Measurements from ENCODE around the gene METTL21C.

Gene METTL21C

GRCh38 chr13:102696465-102696864, 1.6 kb upstream of the METTL21C start:
- H3K4me1 ChIP-seq (ENCODE audit: control insufficient read depth, insufficient read depth, low read length): peaks cover 10% of the 10 kb centered on the region
- H3K9me3 ChIP-seq (ENCODE audit: control insufficient read depth, insufficient read depth, low read length): no peaks in the 10 kb centered on the region
- no peak overlapping the region for H3K4me3 ChIP-seq (ENCODE audit: low read depth, low read length)
- no peaks in the 10 kb centered on the region for H3K36me3 ChIP-seq (ENCODE audit: control insufficient read depth, insufficient read depth, low read length)
- no peak overlapping the region for H3K9ac ChIP-seq (ENCODE audit: low read depth, low read length)
- H3K27me3 ChIP-seq (ENCODE audit: control insufficient read depth, insufficient read depth, low read length): no peaks in the 10 kb centered on the region

- Histone ChIP-seq H3K36me3 (ENCODE audit: control insufficient read depth, insufficient read depth, low read length) (no peaks in the 10 kb centered on the region), H3K27me3 (ENCODE audit: control insufficient read depth, insufficient read depth, low read length) (no peaks in the 10 kb centered on the region), H3K9me3 (ENCODE audit: control insufficient read depth, insufficient read depth, low read length) (no peaks in the 10 kb centered on the region), H3K9ac (ENCODE audit: low read depth, low read length) (no peak overlapping the region), H3K4me1 (ENCODE audit: control insufficient read depth, insufficient read depth, low read length) (peaks cover 10% of the 10 kb centered on the region), H3K4me3 (ENCODE audit: low read depth, low read length) (no peak overlapping the region)
These were observed 1.1 kb downstream of the METTL21C start for GRCh38 chr13:102693776-102694175.

- Histone ChIP-seq H3K9me3 (ENCODE audit: control insufficient read depth, insufficient read depth, low read length) (no peaks in the 10 kb centered on the region), H3K4me3 (ENCODE audit: low read depth, low read length) (no peak overlapping the region), H3K4me1 (ENCODE audit: control insufficient read depth, insufficient read depth, low read length) (peaks cover 10% of the 10 kb centered on the region), H3K9ac (ENCODE audit: low read depth, low read length) (no peak overlapping the region), H3K27me3 (ENCODE audit: control insufficient read depth, insufficient read depth, low read length) (no peaks in the 10 kb centered on the region), H3K36me3 (ENCODE audit: control insufficient read depth, insufficient read depth, low read length) (no peaks in the 10 kb centered on the region)
These were observed 1.6 kb downstream of the METTL21C start for GRCh38 chr13:102693250-102693649.

GRCh38 chr13:102692491-102692826, 2.4 kb downstream of the METTL21C start:
- H3K9me3 ChIP-seq (ENCODE audit: control insufficient read depth, insufficient read depth, low read length): no peaks in the 10 kb centered on the region
- no peak overlapping the region for H3K4me3 ChIP-seq (ENCODE audit: low read depth, low read length)
- no peak overlapping the region for H3K9ac ChIP-seq (ENCODE audit: low read depth, low read length)
- H3K4me1 ChIP-seq (ENCODE audit: control insufficient read depth, insufficient read depth, low read length): peaks cover 15% of the 10 kb centered on the region
- H3K36me3 ChIP-seq (ENCODE audit: control insufficient read depth, insufficient read depth, low read length): no peaks in the 10 kb centered on the region
- no peaks in the 10 kb centered on the region for H3K27me3 ChIP-seq (ENCODE audit: control insufficient read depth, insufficient read depth, low read length)

- H3K4me3 ChIP-seq (ENCODE audit: low read depth, low read length): no peak overlapping the region
- H3K4me1 ChIP-seq (ENCODE audit: control insufficient read depth, insufficient read depth, low read length): peaks cover 17% of the 10 kb centered on the region
- H3K9ac ChIP-seq (ENCODE audit: low read depth, low read length): no peak overlapping the region
- H3K36me3 ChIP-seq (ENCODE audit: control insufficient read depth, insufficient read depth, low read length): no peaks in the 10 kb centered on the region
- no peaks in the 10 kb centered on the region for H3K9me3 ChIP-seq (ENCODE audit: control insufficient read depth, insufficient read depth, low read length)
- H3K27me3 ChIP-seq (ENCODE audit: control insufficient read depth, insufficient read depth, low read length): no peaks in the 10 kb centered on the region
These were observed 4.0 kb downstream of the METTL21C start for GRCh38 chr13:102690883-102691282.

- no peaks in the 10 kb centered on the region for H3K36me3 ChIP-seq (ENCODE audit: control insufficient read depth, insufficient read depth, low read length)
- peaks cover 17% of the 10 kb centered on the region for H3K4me1 ChIP-seq (ENCODE audit: control insufficient read depth, insufficient read depth, low read length)
- H3K9me3 ChIP-seq (ENCODE audit: control insufficient read depth, insufficient read depth, low read length): no peaks in the 10 kb centered on the region
- no peaks in the 10 kb centered on the region for H3K27me3 ChIP-seq (ENCODE audit: control insufficient read depth, insufficient read depth, low read length)
- H3K4me3 ChIP-seq (ENCODE audit: low read depth, low read length): no peak overlapping the region
- no peak overlapping the region for H3K9ac ChIP-seq (ENCODE audit: low read depth, low read length)
These were observed 6.4 kb downstream of the METTL21C start for GRCh38 chr13:102688306-102688973.

- Histone ChIP-seq H3K36me3 (ENCODE audit: control insufficient read depth, insufficient read depth, low read length) (no peaks in the 10 kb centered on the region), H3K27me3 (ENCODE audit: control insufficient read depth, insufficient read depth, low read length) (no peaks in the 10 kb centered on the region), H3K4me1 (ENCODE audit: control insufficient read depth, insufficient read depth, low read length) (peaks cover 13% of the 10 kb centered on the region), H3K9me3 (ENCODE audit: control insufficient read depth, insufficient read depth, low read length) (no peaks in the 10 kb centered on the region), H3K9ac (ENCODE audit: low read depth, low read length) (no peak overlapping the region), H3K4me3 (ENCODE audit: low read depth, low read length) (no peak overlapping the region)
These were observed 7.3 kb downstream of the METTL21C start for GRCh38 chr13:102687520-102687919.

- Histone ChIP-seq H3K27me3 (ENCODE audit: control insufficient read depth, insufficient read depth, low read length) (no peaks in the 10 kb centered on the region), H3K36me3 (ENCODE audit: control insufficient read depth, insufficient read depth, low read length) (no peaks in the 10 kb centered on the region), H3K4me1 (ENCODE audit: control insufficient read depth, insufficient read depth, low read length) (peaks cover 6% of the 10 kb centered on the region), H3K9me3 (ENCODE audit: control insufficient read depth, insufficient read depth, low read length) (no peaks in the 10 kb centered on the region), H3K9ac (ENCODE audit: low read depth, low read length) (no peak overlapping the region), H3K4me3 (ENCODE audit: low read depth, low read length) (no peak overlapping the region)
These were observed 8.8 kb downstream of the METTL21C start for GRCh38 chr13:102686024-102686423.

GRCh38 chr13:102683637-102684036, 11.2 kb downstream of the METTL21C start:
- H3K9me3 ChIP-seq (ENCODE audit: control insufficient read depth, insufficient read depth, low read length): no peaks in the 10 kb centered on the region
- H3K9ac ChIP-seq (ENCODE audit: low read depth, low read length): no peak overlapping the region
- no peak overlapping the region for H3K4me3 ChIP-seq (ENCODE audit: low read depth, low read length)

GRCh38 chr13:102682727-102683126, 12.1 kb downstream of the METTL21C start:
- Histone ChIP-seq H3K9me3 (ENCODE audit: control insufficient read depth, insufficient read depth, low read length) (no peaks in the 10 kb centered on the region), H3K27me3 (ENCODE audit: control insufficient read depth, insufficient read depth, low read length) (no peaks in the 10 kb centered on the region), H3K36me3 (ENCODE audit: control insufficient read depth, insufficient read depth, low read length) (peaks cover 6% of the 10 kb centered on the region), H3K4me1 (ENCODE audit: control insufficient read depth, insufficient read depth, low read length) (peaks cover 4% of the 10 kb centered on the region), H3K4me3 (ENCODE audit: low read depth, low read length) (no peak overlapping the region), H3K9ac (ENCODE audit: low read depth, low read length) (no peak overlapping the region)

More at GRCh38 chr13:102683637-102684036, 11.2 kb downstream of the METTL21C start:
- peaks cover 6% of the 10 kb centered on the region for H3K4me1 ChIP-seq (ENCODE audit: control insufficient read depth, insufficient read depth, low read length)
- H3K36me3 ChIP-seq (ENCODE audit: control insufficient read depth, insufficient read depth, low read length): peaks cover 6% of the 10 kb centered on the region
- no peaks in the 10 kb centered on the region for H3K27me3 ChIP-seq (ENCODE audit: control insufficient read depth, insufficient read depth, low read length)

- peaks cover 6% of the 10 kb centered on the region for H3K36me3 ChIP-seq (ENCODE audit: control insufficient read depth, insufficient read depth, low read length)
- H3K4me1 ChIP-seq (ENCODE audit: control insufficient read depth, insufficient read depth, low read length): no peaks in the 10 kb centered on the region
- H3K9ac ChIP-seq (ENCODE audit: low read depth, low read length): no peak overlapping the region
- no peak overlapping the region for H3K4me3 ChIP-seq (ENCODE audit: low read depth, low read length)
- H3K27me3 ChIP-seq (ENCODE audit: control insufficient read depth, insufficient read depth, low read length): no peaks in the 10 kb centered on the region
- no peaks in the 10 kb centered on the region for H3K9me3 ChIP-seq (ENCODE audit: control insufficient read depth, insufficient read depth, low read length)
These were observed 12.6 kb downstream of the METTL21C start for GRCh38 chr13:102682211-102682610.

GRCh38 chr13:102680842-102681740, 13.8 kb downstream of the METTL21C start:
- H3K4me1 ChIP-seq (ENCODE audit: control insufficient read depth, insufficient read depth, low read length): no peaks in the 10 kb centered on the region
- H3K9ac ChIP-seq (ENCODE audit: low read depth, low read length): no peak overlapping the region
- H3K36me3 ChIP-seq (ENCODE audit: control insufficient read depth, insufficient read depth, low read length): peaks cover 8% of the 10 kb centered on the region
- H3K27me3 ChIP-seq (ENCODE audit: control insufficient read depth, insufficient read depth, low read length): no peaks in the 10 kb centered on the region
- H3K9me3 ChIP-seq (ENCODE audit: control insufficient read depth, insufficient read depth, low read length): no peaks in the 10 kb centered on the region
- no peak overlapping the region for H3K4me3 ChIP-seq (ENCODE audit: low read depth, low read length)
